Panc1 (cell line): ENCODE measurements around the gene SSH2.

ENCODE experiments used
- POLR2AphosphoS5 ChIP-seq: IDR thresholded peaks from 2 replicates; pipeline ENCODE4 v1.6.1; 2012; ENCODE audit warnings: mild to moderate bottlenecking, low read depth, low read length, moderate library complexity
- TF ChIP-seq, protein P1 (sequence below): fragments of 450-650 bp; IDR thresholded peaks from 2 replicates; pipeline ENCODE4 v1.5.1; 2017; ENCODE audit warnings: mild to moderate bottlenecking

DNA sequence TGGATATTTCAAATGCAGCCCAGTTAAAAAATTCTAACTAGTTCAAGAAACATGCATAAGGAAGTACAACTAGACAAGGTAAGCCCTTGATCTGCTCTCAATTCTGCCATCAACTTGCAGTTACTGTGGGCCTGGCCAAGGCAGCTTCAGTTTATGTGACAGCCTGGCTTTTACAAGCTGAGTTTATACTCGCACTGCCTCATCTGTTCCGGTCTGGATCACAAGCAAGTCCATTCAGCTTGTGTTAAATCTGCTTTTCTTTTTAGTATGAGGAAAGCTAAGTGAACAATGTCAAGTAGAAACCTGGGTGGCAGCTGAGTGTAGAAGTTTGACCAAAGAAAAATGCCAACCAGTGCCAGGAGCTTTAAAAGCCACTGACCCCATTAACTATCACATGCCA, 230.7 kb downstream of the SSH2 start:
- TF ChIP-seq, protein P1, sequence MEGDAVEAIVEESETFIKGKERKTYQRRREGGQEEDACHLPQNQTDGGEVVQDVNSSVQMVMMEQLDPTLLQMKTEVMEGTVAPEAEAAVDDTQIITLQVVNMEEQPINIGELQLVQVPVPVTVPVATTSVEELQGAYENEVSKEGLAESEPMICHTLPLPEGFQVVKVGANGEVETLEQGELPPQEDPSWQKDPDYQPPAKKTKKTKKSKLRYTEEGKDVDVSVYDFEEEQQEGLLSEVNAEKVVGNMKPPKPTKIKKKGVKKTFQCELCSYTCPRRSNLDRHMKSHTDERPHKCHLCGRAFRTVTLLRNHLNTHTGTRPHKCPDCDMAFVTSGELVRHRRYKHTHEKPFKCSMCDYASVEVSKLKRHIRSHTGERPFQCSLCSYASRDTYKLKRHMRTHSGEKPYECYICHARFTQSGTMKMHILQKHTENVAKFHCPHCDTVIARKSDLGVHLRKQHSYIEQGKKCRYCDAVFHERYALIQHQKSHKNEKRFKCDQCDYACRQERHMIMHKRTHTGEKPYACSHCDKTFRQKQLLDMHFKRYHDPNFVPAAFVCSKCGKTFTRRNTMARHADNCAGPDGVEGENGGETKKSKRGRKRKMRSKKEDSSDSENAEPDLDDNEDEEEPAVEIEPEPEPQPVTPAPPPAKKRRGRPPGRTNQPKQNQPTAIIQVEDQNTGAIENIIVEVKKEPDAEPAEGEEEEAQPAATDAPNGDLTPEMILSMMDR, result no peak
- no peak for TF ChIP-seq POLR2AphosphoS5
